ENCODE results near the gene ZFR2. TPM values are rescaled to one million over a fixed set of nuclear protein-coding genes. Genes with fewer than 3 reads are reported as not detected.

Gene ZFR2
- total RNA-seq, 4 donors from 2014 or later: not detected

DNA sequence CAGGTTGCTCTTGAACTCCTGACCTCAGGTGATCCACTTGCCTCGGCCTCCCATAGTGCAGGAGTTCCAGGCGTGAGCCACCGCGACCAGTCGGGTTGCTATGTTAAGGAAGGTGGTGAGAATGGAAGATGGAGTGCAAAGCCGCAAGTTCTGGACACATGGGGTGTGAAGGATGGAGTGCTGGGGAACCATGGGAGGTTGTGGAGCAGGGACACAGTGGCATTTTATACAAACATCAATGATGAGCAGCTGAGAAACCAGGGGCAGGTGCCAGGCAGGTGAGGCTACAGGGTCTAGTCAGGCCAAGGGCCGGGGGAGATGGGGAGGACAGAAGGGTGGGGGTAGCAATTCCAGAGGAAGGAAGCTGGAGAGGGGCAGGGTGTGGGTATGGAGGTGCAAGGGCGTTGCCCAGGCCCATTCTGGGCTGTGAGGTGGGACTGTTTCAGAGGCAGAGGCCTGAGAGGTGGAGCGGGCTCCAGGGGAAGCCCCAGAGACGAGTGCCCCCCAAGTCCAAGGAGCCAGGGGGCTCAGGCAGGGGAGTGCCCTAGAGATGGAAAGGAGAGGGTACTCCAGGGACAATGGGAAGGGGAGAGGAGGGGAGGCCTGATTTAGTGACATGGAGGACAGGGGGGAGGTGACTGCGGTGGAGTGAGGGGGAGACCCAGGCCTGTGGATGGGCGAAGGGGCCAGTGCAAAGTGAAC is 94.9 kb downstream of the ZFR2 start:
- Histone ChIP-seq H3K36me3 (no peaks in the 10 kb centered on the region), H3K27me3 (no peaks in the 10 kb centered on the region), H3K27ac (no peak overlapping the region), H3K4me1 (no peaks in the 10 kb centered on the region), H3K4me3 (no peak overlapping the region), H3K9me3 (no peaks in the 10 kb centered on the region)
- intact Hi-C loops (cut with DNase I; ENCODE audit: low total_unique reads): no loop called here
- WGBS, 2 donors (ENCODE audit: low coverage in 1 of 2): 64 to 84% methylated on average over 4 to 12 of the region's 12 CpGs
- TF ChIP-seq, protein P1, sequence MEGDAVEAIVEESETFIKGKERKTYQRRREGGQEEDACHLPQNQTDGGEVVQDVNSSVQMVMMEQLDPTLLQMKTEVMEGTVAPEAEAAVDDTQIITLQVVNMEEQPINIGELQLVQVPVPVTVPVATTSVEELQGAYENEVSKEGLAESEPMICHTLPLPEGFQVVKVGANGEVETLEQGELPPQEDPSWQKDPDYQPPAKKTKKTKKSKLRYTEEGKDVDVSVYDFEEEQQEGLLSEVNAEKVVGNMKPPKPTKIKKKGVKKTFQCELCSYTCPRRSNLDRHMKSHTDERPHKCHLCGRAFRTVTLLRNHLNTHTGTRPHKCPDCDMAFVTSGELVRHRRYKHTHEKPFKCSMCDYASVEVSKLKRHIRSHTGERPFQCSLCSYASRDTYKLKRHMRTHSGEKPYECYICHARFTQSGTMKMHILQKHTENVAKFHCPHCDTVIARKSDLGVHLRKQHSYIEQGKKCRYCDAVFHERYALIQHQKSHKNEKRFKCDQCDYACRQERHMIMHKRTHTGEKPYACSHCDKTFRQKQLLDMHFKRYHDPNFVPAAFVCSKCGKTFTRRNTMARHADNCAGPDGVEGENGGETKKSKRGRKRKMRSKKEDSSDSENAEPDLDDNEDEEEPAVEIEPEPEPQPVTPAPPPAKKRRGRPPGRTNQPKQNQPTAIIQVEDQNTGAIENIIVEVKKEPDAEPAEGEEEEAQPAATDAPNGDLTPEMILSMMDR (IDR thresholded peaks at IDR 0.05): no peak
- TF ChIP-seq POLR2A (IDR thresholded peaks at IDR 0.05) (no peak), POLR2AphosphoS5 (IDR thresholded peaks at IDR 0.05) (no peak), EP300 (IDR thresholded peaks at IDR 0.05; ENCODE audit: low read depth) (no peak)
- in situ Hi-C loops (cut with MboI; ENCODE audit: low pct_ligation_motif_present in 1 of 4, low pct_unique_long_range_greater_than_20kb in 1 of 4, low sequenced_read_pairs in 3 of 4): no loop called here
- no peak for DNase-seq

- H3K4me1 ChIP-seq: no peaks in the 10 kb centered on the region
- TF ChIP-seq EP300 (IDR thresholded peaks at IDR 0.05; ENCODE audit: low read depth) (no peak), POLR2AphosphoS5 (IDR thresholded peaks at IDR 0.05) (no peak), POLR2A (IDR thresholded peaks at IDR 0.05) (no peak)
- TF ChIP-seq, protein P1 (IDR thresholded peaks at IDR 0.05): no peak
- H3K9me3 ChIP-seq: no peaks in the 10 kb centered on the region
- no peaks in the 10 kb centered on the region for H3K27me3 ChIP-seq
- intact Hi-C loops (cut with DNase I; ENCODE audit: low total_unique reads): no loop called here
- H3K27ac ChIP-seq: no peak within 1 kb of the TSS
- in situ Hi-C loops (cut with MboI; ENCODE audit: low pct_ligation_motif_present in 1 of 4, low pct_unique_long_range_greater_than_20kb in 1 of 4, low sequenced_read_pairs in 3 of 4): no loop called here
- H3K4me3 ChIP-seq: no peak within 1 kb of the TSS
- WGBS, 2 donors (ENCODE audit: low coverage in 1 of 2): 55% methylated on average over 16 of the region's 23 CpGs; no CpG with 5 or more reads in 1 of the 2 donors
- DNase-seq: no peak
- peaks cover 0 to 4% (median 0%) of the 10 kb centered on the region in 4 donors for H3K36me3 ChIP-seq
These were observed 96.9 kb downstream of the ZFR2 start, which contains the start of gene RAX2 for GRCh38 chr19:3771906-3772455. Gene RAX2, minus strand, starts transcription at chr19:3772228. Its CDS starts 486 bp downstream, at chr19:3771742.

DNA sequence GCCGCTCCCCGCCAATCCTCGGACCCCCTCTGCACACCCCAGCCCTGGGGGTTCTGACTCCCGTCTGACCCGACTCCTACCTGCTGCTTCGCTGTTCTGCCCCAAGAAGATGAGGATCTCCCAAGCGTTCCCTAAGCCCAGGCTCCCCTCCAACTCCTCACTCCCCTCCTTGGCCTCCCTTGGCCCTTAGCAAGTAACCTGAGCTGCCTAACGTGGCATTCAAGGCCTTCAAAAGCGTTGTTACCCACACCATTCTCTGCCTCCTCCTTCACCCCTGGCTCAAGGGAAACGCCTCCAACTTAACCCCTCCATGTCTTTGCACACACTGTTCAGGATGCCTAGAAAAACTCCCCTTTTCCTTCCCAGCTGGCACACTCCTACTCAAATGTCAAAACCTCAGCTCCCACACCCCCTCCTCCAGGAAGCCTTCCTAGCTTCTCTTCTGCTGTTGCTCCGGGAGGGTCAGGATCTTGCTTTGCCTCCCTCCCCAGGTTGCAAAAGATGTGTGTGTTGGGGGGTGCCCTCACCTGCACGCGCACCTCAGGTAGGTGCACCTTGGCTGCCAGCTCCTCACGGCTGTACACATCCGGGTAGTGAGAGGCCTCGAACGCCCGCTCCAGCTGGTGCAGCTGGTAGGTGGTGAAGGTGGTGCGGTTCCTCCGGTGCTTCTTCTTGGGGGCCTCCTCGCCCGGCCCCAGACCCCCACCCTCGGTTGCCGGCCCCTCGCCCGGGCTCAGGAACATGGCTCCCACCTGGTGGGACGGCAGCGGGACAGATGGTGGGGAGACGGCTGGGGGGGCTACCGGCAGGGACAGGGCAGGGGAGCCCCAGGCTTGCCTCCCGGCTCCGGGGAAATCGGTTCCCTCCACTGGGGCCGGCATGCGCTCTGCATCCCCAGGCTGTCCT is 97.6 kb downstream of the ZFR2 start:
- no peaks in the 10 kb centered on the region for H3K9me3 ChIP-seq
- H3K27ac ChIP-seq: no peak overlapping the region
- WGBS, 2 donors (ENCODE audit: low coverage in 1 of 2): 63 to 82% methylated on average over 4 to 32 of the region's 35 CpGs
- in situ Hi-C loops (cut with MboI; ENCODE audit: low pct_ligation_motif_present in 1 of 4, low pct_unique_long_range_greater_than_20kb in 1 of 4, low sequenced_read_pairs in 3 of 4): no loop called here
- no peaks in the 10 kb centered on the region for H3K27me3 ChIP-seq
- no peaks in the 10 kb centered on the region for H3K4me1 ChIP-seq
- no peak for DNase-seq
- H3K4me3 ChIP-seq: no peak overlapping the region
- H3K36me3 ChIP-seq: peaks cover 0 to 4% (median 0%) of the 10 kb centered on the region in 4 donors
- TF ChIP-seq POLR2AphosphoS5 (IDR thresholded peaks at IDR 0.05) (no peak), POLR2A (IDR thresholded peaks at IDR 0.05) (no peak), EP300 (IDR thresholded peaks at IDR 0.05; ENCODE audit: low read depth) (no peak)
- TF ChIP-seq, protein P1 (IDR thresholded peaks at IDR 0.05): no peak
- intact Hi-C loops (cut with DNase I; ENCODE audit: low total_unique reads): no loop called here

All from transverse colon (tissue), 4 donors.